SK-N-SH treated with all-trans-retinoic acid at 6 μM for 48 hours (cell line): Measurements from ENCODE around the gene ANKRD39.

ENCODE experiments used
- ATAC-seq: fragments of 200-7000 bp; cut with Tn5 transposase; 3 replicates; pipeline ENCODE4 v1.9.1; 2020; ENCODE audit warnings: mild to moderate bottlenecking, moderate library complexity
- BACH2 ChIP-seq: fragments of 250-450 bp; sonication (Bioruptor Pico); IDR thresholded peaks from 2 replicates; pipeline ENCODE4 v1.9.0; 2021; ENCODE audit warnings: mild to moderate bottlenecking, borderline replicate concordance
- CSDC2 ChIP-seq: fragments of 250-450 bp; sonication (Bioruptor Pico); IDR thresholded peaks from 2 replicates; pipeline ENCODE4 v1.5.0; 2020; ENCODE audit warnings: mild to moderate bottlenecking, moderate library complexity
- CSRNP3 ChIP-seq: fragments of 250-450 bp; sonication (Bioruptor Pico); IDR thresholded peaks from 2 replicates; pipeline ENCODE4 v1.5.1; 2021; ENCODE audit warnings: mild to moderate bottlenecking, moderate library complexity
- ESRRG ChIP-seq: fragments of 250-450 bp; sonication (Bioruptor Pico); IDR thresholded peaks from 2 replicates; pipeline ENCODE4 v1.6.1; 2021; ENCODE audit warnings: mild to moderate bottlenecking
- GLIS3 ChIP-seq: fragments of 250-450 bp; sonication (Bioruptor Pico); IDR thresholded peaks from 2 replicates; pipeline ENCODE4 v1.5.0; 2020; ENCODE audit warnings: mild to moderate bottlenecking, moderate library complexity
- ISL1 ChIP-seq: fragments of 250-450 bp; sonication (Bioruptor Pico); IDR thresholded peaks from 2 replicates; pipeline ENCODE4 v2.1.2; 2022; ENCODE audit warnings: mild to moderate bottlenecking, moderate library complexity
- OSR1 ChIP-seq: fragments of 250-450 bp; sonication (Bioruptor Pico); IDR thresholded peaks from 2 replicates; pipeline ENCODE4 v1.8.0; 2022; ENCODE audit warnings: moderate library complexity, mild to moderate bottlenecking, inconsistent platforms
- RARB ChIP-seq: fragments of 250-450 bp; sonication (Bioruptor Pico); IDR thresholded peaks from 2 replicates; pipeline ENCODE4 v1.8.0; 2021; ENCODE audit warnings: mild to moderate bottlenecking, moderate library complexity
- SNAI2 ChIP-seq: fragments of 250-450 bp; sonication (Bioruptor Pico); IDR thresholded peaks from 2 replicates; pipeline ENCODE4 v1.5.0; 2020; ENCODE audit warnings: mild to moderate bottlenecking, moderate library complexity
- TCF4 ChIP-seq: fragments of 250-450 bp; sonication (Bioruptor Pico); IDR thresholded peaks from 2 replicates; pipeline ENCODE4 v1.8.0; 2021; ENCODE audit warnings: mild to moderate bottlenecking, moderate library complexity, borderline replicate concordance
- TOX ChIP-seq: fragments of 250-450 bp; sonication (Bioruptor Pico); IDR thresholded peaks from 2 replicates; pipeline ENCODE4 v1.8.0; 2021; ENCODE audit warnings: mild to moderate bottlenecking, moderate library complexity, borderline replicate concordance
- ZC3H10 ChIP-seq: fragments of 250-450 bp; sonication (Bioruptor Pico); IDR thresholded peaks from 2 replicates; pipeline ENCODE4 v1.5.1; 2021; ENCODE audit warnings: mild to moderate bottlenecking, moderate library complexity
- ZFP3 ChIP-seq: fragments of 250-450 bp; sonication (Bioruptor Pico); IDR thresholded peaks from 2 replicates; pipeline ENCODE4 v1.5.0; 2020; ENCODE audit warnings: mild to moderate bottlenecking, moderate library complexity
- ZFP30 ChIP-seq: fragments of 450-650 bp; formaldehyde crosslinking; IDR thresholded peaks from 2 replicates; pipeline ENCODE4 v1.5.0; 2022; ENCODE audit warnings: mild to moderate bottlenecking, moderate library complexity
- ZNF565 ChIP-seq: fragments of 450-650 bp; formaldehyde crosslinking; conservative IDR thresholded peaks from 2 replicates; pipeline ENCODE4 v1.5.0; 2020; ENCODE audit warnings: low read depth, mild to moderate bottlenecking, moderate library complexity
- ZNF70 ChIP-seq: fragments of 450-650 bp; formaldehyde crosslinking; IDR thresholded peaks from 2 replicates; pipeline ENCODE4 v1.5.0; 2020; ENCODE audit warnings: mild to moderate bottlenecking, moderate library complexity
- ZNF8 ChIP-seq: fragments of 450-650 bp; formaldehyde crosslinking; IDR thresholded peaks from 2 replicates; pipeline ENCODE4 v1.5.0; 2020; ENCODE audit warnings: mild to moderate bottlenecking, moderate library complexity
- TF ChIP-seq, protein P1 (sequence below): fragments of 250-450 bp; sonication (Bioruptor Pico); IDR thresholded peaks from 2 replicates; pipeline ENCODE4 v1.5.0; 2020; ENCODE audit warnings: mild to moderate bottlenecking, moderate library complexity
- TF ChIP-seq, protein P2 (sequence below): fragments of 250-450 bp; sonication (Bioruptor Pico); IDR thresholded peaks from 2 replicates; pipeline ENCODE4 v1.8.0; 2021; ENCODE audit warnings: low read depth, mild to moderate bottlenecking, moderate library complexity, borderline replicate concordance
- TF ChIP-seq, protein P3 (sequence below): fragments of 250-450 bp; sonication (Bioruptor Pico); IDR thresholded peaks from 2 replicates; pipeline ENCODE4 v1.8.0; 2020; ENCODE audit warnings: mild to moderate bottlenecking, moderate library complexity, borderline replicate concordance

Gene ANKRD39

DNA sequence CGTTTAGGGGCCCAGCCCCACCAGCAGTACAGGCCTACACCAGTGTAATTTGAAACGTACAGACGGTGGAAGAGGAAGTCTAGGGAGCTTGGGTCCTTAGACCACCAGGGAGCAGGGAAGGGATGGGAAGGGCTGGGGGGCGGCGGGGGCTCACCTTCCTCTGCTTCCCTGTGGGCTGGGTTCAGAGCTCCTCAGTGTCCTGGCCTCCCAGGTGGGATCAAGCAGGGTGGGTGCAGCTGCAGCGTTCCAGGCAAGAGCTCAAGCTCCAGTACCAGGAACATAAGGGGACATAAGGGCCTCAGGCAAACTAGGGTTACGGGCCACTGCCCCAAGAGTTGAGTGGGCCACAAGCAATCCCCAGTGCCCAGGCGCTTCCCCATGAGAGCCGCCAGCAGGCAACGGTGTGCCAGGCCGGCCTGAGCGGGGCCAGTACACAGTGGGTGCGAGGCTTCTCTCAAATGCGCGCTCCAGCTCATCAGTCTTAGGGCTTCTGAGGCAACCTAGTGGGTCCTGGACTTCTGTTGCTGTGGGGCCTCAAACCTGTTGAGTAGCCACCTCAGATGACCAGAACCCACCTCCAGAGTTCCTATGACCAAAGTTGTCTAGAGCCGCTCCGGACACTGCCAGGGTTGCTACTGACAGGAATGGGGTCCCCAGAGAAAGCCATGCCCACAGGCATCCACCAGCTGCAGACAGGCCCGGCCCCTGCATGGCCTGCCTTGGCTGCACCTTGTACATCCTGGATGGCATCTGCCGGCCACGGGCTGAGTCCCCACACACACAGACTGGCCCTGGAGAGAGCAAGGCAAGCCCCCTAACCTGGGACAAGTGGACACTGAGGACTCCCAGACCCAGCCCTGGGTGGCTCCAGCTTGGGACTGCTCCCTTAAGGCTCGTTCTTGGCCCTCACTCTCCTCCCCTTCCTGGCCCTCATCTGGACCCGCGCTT is 19.2 kb downstream of the ANKRD39 start:
- TF ChIP-seq ZNF70 (CRISPR knock-in tag) = no peak
- no peak for TF ChIP-seq ESRRG (CRISPR knock-in tag)
- no peak for TF ChIP-seq SNAI2 (CRISPR knock-in tag)
- no peak for TF ChIP-seq RARB (CRISPR knock-in tag)
- TF ChIP-seq ZNF8 = no peak
- no peak for TF ChIP-seq TCF4 (CRISPR knock-in tag)
- TF ChIP-seq, protein P1, sequence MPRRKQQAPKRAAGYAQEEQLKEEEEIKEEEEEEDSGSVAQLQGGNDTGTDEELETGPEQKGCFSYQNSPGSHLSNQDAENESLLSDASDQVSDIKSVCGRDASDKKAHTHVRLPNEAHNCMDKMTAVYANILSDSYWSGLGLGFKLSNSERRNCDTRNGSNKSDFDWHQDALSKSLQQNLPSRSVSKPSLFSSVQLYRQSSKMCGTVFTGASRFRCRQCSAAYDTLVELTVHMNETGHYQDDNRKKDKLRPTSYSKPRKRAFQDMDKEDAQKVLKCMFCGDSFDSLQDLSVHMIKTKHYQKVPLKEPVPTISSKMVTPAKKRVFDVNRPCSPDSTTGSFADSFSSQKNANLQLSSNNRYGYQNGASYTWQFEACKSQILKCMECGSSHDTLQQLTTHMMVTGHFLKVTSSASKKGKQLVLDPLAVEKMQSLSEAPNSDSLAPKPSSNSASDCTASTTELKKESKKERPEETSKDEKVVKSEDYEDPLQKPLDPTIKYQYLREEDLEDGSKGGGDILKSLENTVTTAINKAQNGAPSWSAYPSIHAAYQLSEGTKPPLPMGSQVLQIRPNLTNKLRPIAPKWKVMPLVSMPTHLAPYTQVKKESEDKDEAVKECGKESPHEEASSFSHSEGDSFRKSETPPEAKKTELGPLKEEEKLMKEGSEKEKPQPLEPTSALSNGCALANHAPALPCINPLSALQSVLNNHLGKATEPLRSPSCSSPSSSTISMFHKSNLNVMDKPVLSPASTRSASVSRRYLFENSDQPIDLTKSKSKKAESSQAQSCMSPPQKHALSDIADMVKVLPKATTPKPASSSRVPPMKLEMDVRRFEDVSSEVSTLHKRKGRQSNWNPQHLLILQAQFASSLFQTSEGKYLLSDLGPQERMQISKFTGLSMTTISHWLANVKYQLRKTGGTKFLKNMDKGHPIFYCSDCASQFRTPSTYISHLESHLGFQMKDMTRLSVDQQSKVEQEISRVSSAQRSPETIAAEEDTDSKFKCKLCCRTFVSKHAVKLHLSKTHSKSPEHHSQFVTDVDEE (CRISPR knock-in tag) = no peak
- TF ChIP-seq ZFP3 (CRISPR knock-in tag) = no peak
- TF ChIP-seq ISL1 (CRISPR knock-in tag) = no peak
- ATAC-seq = no peak

DNA sequence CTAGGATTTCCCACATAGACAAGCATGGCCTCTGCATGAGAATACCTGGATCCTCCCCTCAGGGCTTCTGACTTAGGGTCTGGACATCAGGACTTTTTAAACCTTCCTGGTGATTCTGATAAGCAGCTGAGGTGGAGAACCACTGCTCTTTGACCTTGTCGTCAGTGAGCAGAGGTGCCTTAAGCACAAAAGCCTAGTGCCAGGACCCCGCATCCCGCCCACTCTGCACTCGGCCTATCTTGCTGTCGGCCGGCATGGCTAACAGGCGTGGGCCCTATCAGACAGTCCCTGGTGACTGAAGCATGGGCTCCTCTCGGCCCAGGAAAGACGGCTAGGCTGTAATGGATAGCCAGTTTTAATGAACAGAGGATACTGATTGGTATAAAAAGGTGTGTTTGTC is 20.2 kb downstream of the ANKRD39 start:
- TF ChIP-seq ZFP3 (CRISPR knock-in tag) (no peak), TCF4 (CRISPR knock-in tag) (no peak), ZNF8 (no peak), ZC3H10 (CRISPR knock-in tag) (no peak), CSDC2 (CRISPR knock-in tag) (no peak), OSR1 (CRISPR knock-in tag) (no peak)
- TF ChIP-seq, protein P2, sequence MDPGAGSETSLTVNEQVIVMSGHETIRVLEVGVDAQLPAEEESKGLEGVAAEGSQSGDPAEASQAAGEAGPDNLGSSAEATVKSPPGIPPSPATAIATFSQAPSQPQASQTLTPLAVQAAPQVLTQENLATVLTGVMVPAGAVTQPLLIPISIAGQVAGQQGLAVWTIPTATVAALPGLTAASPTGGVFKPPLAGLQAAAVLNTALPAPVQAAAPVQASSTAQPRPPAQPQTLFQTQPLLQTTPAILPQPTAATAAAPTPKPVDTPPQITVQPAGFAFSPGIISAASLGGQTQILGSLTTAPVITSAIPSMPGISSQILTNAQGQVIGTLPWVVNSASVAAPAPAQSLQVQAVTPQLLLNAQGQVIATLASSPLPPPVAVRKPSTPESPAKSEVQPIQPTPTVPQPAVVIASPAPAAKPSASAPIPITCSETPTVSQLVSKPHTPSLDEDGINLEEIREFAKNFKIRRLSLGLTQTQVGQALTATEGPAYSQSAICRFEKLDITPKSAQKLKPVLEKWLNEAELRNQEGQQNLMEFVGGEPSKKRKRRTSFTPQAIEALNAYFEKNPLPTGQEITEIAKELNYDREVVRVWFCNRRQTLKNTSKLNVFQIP (CRISPR knock-in tag) = no peak
- TF ChIP-seq, protein P1 (CRISPR knock-in tag) = no peak
- no peak for ATAC-seq

- ATAC-seq = no peak
- TF ChIP-seq GLIS3 (CRISPR knock-in tag) = no peak
- no peak for TF ChIP-seq BACH2 (CRISPR knock-in tag)
- TF ChIP-seq ZNF565 (CRISPR knock-in tag) = no peak
- no peak for TF ChIP-seq ZC3H10 (CRISPR knock-in tag)
- TF ChIP-seq OSR1 (CRISPR knock-in tag) = no peak
- TF ChIP-seq, protein P3, sequence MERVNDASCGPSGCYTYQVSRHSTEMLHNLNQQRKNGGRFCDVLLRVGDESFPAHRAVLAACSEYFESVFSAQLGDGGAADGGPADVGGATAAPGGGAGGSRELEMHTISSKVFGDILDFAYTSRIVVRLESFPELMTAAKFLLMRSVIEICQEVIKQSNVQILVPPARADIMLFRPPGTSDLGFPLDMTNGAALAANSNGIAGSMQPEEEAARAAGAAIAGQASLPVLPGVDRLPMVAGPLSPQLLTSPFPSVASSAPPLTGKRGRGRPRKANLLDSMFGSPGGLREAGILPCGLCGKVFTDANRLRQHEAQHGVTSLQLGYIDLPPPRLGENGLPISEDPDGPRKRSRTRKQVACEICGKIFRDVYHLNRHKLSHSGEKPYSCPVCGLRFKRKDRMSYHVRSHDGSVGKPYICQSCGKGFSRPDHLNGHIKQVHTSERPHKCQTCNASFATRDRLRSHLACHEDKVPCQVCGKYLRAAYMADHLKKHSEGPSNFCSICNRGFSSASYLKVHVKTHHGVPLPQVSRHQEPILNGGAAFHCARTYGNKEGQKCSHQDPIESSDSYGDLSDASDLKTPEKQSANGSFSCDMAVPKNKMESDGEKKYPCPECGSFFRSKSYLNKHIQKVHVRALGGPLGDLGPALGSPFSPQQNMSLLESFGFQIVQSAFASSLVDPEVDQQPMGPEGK (CRISPR knock-in tag) = no peak
- no peak for TF ChIP-seq ZFP3 (CRISPR knock-in tag)
- no peak for TF ChIP-seq TOX
- TF ChIP-seq CSRNP3 (CRISPR knock-in tag) = no peak
- TF ChIP-seq, protein P2 (CRISPR knock-in tag) = no peak
- TF ChIP-seq ZNF70 (CRISPR knock-in tag) = no peak
- TF ChIP-seq ISL1 (CRISPR knock-in tag) = no peak
- TF ChIP-seq ESRRG (CRISPR knock-in tag) = no peak
- TF ChIP-seq, protein P1 (CRISPR knock-in tag) = no peak
- TF ChIP-seq ZNF8 = no peak
- TF ChIP-seq ZFP30 (CRISPR knock-in tag) = no peak
- no peak for TF ChIP-seq TCF4 (CRISPR knock-in tag)
Measured at GRCh38 chr2:96835830-96836229, 22.0 kb downstream of the ANKRD39 start.
